Lower leg skin (tissue), 4 donors: ENCODE results near the gene NCAM2. TPM values are rescaled to one million over a fixed set of nuclear protein-coding genes. Genes with fewer than 3 reads are reported as not detected.

ENCODE experiments used
- DNase-seq, 2 donors: peaks; one replicate each; pipeline ENCODE4 v3.0.0-alpha.2; 2019; ENCODE audit warnings: low spot score in 2 of 2
- H3K4me3 ChIP-seq: fragments of 200-600 bp; sonication (generic); 2 replicates; pipeline ENCODE4 v1.5.1; 2017; ENCODE audit warnings: mild to moderate bottlenecking, low read depth; ENCODE audit not compliant: poor library complexity, severe bottlenecking
- CTCF ChIP-seq, 3 donors: fragments of 450-650 bp; IDR thresholded peaks; one replicate each; pipeline ENCODE4 v1.5.1; 2016; ENCODE audit warnings: antibody characterized with exemption in 3 of 3, mild to moderate bottlenecking in 3 of 3, moderate library complexity in 2 of 3
- POLR2A ChIP-seq, 2 donors: fragments of 450-650 bp; IDR thresholded peaks; one replicate each; pipeline ENCODE4 v1.6.1; 2016 to 2017; ENCODE audit warnings: antibody characterized with exemption in 2 of 2, mild to moderate bottlenecking in 1 of 2, moderate library complexity in 1 of 2
- WGBS, 2 donors: methylation state at CpG; one replicate each; pipeline ENCODE4 v1.1.5; 2018; 5-methylcytosine and 5-hydroxymethylcytosine counted together
- intact Hi-C: fragments of 100-400 bp; cut with DNase I; formaldehyde crosslinking; loops from one replicate; pipeline ENCODE4 v1.15.0; 2023; ENCODE audit warnings: low total_unique reads
- total RNA-seq, 4 donors: library from RNA; depleted of rRNA; stranded (reverse); fragments of >200 nt; gene quantifications; one replicate each; pipeline ENCODE4 v1.1.0, GENCODE V29; 2016

NCAM2 gene
- total RNA-seq, 4 donors from 2014 or later: 0.61 to 3.2 (median 0.91) TPM

GRCh38 chr21:20998886-20999285, 677 bp downstream of the NCAM2 start:
- DNase-seq: no peak
- intact Hi-C loops: no loop called here
- H3K4me3 ChIP-seq: peak overlapping the region; percentile 34
- TF ChIP-seq POLR2A (IDR thresholded peaks at IDR 0.05): no peak
- TF ChIP-seq CTCF (IDR thresholded peaks at IDR 0.05): no peak
- WGBS, 2 donors: 14 to 15% methylated on average over 5 of the region's 5 CpGs

- intact Hi-C loops: no loop called here
- no peak overlapping the region for H3K4me3 ChIP-seq
- 18 to 19% methylated on average over 3 of the region's 3 CpGs for WGBS, 2 donors
- DNase-seq: no peak
- TF ChIP-seq POLR2A (IDR thresholded peaks at IDR 0.05) (no peak), CTCF (IDR thresholded peaks at IDR 0.05) (no peak)
These were observed 1.4 kb downstream of the NCAM2 start for GRCh38 chr21:20999659-21000058.

GRCh38 chr21:21000591-21001175, 2.5 kb downstream of the NCAM2 start:
- intact Hi-C loops: no loop called here
- no peak for DNase-seq
- TF ChIP-seq CTCF (IDR thresholded peaks at IDR 0.05): no peak
- TF ChIP-seq POLR2A (IDR thresholded peaks at IDR 0.05): no peak
- 49 to 59% methylated on average over 3 of the region's 3 CpGs for WGBS, 2 donors
- H3K4me3 ChIP-seq: no peak overlapping the region

- intact Hi-C loops: no loop called here
- TF ChIP-seq POLR2A (IDR thresholded peaks at IDR 0.05) (no peak), CTCF (IDR thresholded peaks at IDR 0.05) (no peak)
- WGBS, 2 donors: 67 to 68% methylated on average over 6 of the region's 6 CpGs
- no peak overlapping the region for H3K4me3 ChIP-seq
- no peak for DNase-seq
These were observed 3.4 kb downstream of the NCAM2 start for GRCh38 chr21:21001591-21002100.

GRCh38 chr21:21002153-21002552, 3.9 kb downstream of the NCAM2 start:
- intact Hi-C loops: no loop called here
- 56 to 65% methylated on average over 4 of the region's 4 CpGs for WGBS, 2 donors
- TF ChIP-seq POLR2A (IDR thresholded peaks at IDR 0.05) (no peak), CTCF (IDR thresholded peaks at IDR 0.05) (no peak)
- DNase-seq: no peak
- H3K4me3 ChIP-seq: no peak overlapping the region

- no peak overlapping the region for H3K4me3 ChIP-seq
- DNase-seq: no peak
- 61 to 63% methylated on average over 4 of the region's 4 CpGs for WGBS, 2 donors
- TF ChIP-seq CTCF (IDR thresholded peaks at IDR 0.05) (no peak), POLR2A (IDR thresholded peaks at IDR 0.05) (no peak)
- intact Hi-C loops: no loop called here
These were observed 5.5 kb downstream of the NCAM2 start for GRCh38 chr21:21003701-21004100.
